AG09309 (cell line): ENCODE data around the gene KATNB1.
"Not testable (repeated sequence)": the region's sequence is repeated elsewhere in the genome, so short reads cannot be mapped to it uniquely, and the experiment has no call there.

ENCODE experiments used
- DNase-seq: peaks from one replicate; pipeline ENCODE4 v3.0.0-alpha.2; 2010; ENCODE audit warnings: low read depth
- H3K4me3 ChIP-seq: 2 replicates; pipeline ENCODE4 v1.5.1; 2011; ENCODE audit warnings: mild to moderate bottlenecking, low read depth, low read length, moderate library complexity; ENCODE audit not compliant: control insufficient read depth
- TF ChIP-seq, protein P1 (sequence below): IDR thresholded peaks from 2 replicates; pipeline ENCODE4 v1.5.1; 2011; ENCODE audit warnings: mild to moderate bottlenecking, low read depth, low read length, inconsistent platforms; ENCODE audit not compliant: insufficient read depth, control insufficient read depth; ENCODE audit errors: missing control alignments

The KATNB1 gene

DNA sequence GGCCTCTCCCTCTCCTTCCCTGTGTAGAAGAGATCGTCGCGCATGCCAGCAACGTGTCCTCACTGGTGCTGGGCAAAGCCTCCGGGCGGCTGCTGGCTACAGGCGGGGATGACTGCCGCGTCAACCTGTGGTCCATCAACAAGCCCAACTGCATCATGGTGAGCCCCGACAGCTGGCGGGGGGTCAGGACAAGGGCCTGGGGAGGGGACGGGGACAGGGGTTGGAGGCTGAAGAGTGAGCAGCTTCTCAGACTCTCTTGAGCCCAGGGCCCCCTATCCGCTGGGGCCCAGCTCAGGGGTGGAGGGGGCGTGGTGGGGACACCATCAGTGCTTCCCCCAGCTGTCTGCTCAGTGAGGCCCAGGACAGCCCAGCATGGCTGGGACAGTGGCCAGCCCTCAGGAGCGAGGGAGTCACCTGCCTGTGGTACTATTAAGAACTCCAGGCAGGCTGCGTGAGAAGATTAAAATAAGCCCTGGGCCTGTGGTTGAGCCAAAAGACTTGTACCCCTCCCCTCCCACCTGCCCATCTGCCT is 6.2 kb downstream of the KATNB1 start:
- TF ChIP-seq, protein P1, sequence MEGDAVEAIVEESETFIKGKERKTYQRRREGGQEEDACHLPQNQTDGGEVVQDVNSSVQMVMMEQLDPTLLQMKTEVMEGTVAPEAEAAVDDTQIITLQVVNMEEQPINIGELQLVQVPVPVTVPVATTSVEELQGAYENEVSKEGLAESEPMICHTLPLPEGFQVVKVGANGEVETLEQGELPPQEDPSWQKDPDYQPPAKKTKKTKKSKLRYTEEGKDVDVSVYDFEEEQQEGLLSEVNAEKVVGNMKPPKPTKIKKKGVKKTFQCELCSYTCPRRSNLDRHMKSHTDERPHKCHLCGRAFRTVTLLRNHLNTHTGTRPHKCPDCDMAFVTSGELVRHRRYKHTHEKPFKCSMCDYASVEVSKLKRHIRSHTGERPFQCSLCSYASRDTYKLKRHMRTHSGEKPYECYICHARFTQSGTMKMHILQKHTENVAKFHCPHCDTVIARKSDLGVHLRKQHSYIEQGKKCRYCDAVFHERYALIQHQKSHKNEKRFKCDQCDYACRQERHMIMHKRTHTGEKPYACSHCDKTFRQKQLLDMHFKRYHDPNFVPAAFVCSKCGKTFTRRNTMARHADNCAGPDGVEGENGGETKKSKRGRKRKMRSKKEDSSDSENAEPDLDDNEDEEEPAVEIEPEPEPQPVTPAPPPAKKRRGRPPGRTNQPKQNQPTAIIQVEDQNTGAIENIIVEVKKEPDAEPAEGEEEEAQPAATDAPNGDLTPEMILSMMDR, result no peak
- DNase-seq, result no peak
- H3K4me3 ChIP-seq, result no peak overlapping the region

DNA sequence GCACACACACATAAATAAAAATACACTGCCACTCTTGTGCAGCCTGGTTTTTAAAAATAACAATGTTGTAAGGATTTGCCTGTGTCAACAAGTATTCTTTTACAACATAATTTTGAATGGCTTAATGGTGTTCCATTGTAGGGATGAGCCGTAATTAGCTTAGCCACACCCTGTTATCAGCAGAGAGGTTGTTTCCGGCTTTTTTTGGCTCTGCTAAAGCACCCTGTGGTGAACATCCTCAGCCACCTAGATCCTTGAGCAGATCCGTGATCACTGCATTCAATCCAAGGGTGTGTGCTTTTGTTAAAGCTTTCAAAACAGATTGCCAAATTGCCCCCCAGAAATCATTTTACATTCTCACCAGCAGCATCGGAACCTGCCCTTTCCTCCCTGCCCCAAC is 7.0 kb downstream of the KATNB1 start:
- no peak for DNase-seq
- no peak overlapping the region for H3K4me3 ChIP-seq
- TF ChIP-seq, protein P1, result no peak

DNA sequence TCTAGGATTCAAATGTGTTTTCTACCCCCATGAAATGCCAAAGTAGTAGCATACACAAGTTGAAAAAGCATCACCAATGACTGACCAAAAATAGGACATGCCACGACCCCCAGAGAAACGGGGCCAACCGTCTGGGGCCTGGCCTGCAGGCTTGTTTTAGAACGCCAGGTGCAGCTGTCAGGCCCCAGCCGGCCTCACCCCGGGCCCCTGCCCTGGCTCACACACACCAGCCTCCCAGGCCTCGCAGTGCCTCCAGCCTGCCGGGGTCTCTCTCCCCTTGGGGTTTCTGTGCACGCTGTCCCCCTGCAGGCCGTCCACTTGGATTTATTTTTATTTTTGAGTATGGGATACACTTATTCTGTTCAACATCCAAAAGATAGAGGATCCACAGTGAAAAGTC is 7.9 kb downstream of the KATNB1 start:
- no peak overlapping the region for H3K4me3 ChIP-seq
- TF ChIP-seq, protein P1, result no peak
- DNase-seq, result no peak

DNA sequence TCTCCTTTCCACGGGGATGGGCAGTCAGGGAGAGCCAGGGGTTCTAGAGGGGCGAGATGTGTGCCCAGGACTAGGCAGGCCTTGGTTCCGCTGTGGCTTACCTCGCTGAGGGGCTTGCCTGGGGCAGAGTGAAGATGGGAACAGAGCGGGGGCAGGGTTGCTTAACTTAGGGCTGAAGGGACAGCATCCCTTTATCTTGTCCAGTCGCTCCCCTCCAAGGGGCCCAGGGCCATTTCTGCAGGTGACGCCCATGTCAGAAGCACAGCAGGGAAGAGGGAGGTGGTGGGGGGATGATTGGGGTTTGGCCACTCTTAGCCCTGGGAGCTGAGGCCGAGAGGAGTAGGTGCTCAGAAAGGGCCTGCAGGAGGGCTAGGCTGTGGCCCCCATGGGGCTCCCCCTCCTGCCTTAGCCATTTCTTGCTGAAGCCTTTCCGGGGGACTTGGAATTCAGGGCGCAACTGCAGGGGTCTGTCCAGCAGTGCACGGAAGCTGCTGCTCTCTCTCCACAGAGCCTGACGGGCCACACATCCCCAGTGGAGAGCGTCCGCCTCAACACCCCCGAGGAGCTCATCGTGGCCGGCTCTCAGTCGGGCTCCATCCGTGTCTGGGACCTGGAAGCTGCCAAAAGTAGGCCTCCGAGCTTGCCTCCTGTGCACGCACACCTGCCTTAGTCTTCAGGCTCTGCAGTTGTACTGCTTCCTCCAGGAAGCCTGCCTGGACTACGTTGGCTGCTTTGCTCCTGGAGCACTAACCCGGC is 8.5 kb downstream of the KATNB1 start:
- H3K4me3 ChIP-seq, result no peak overlapping the region
- no peak for DNase-seq
- TF ChIP-seq, protein P1, result no peak

DNA sequence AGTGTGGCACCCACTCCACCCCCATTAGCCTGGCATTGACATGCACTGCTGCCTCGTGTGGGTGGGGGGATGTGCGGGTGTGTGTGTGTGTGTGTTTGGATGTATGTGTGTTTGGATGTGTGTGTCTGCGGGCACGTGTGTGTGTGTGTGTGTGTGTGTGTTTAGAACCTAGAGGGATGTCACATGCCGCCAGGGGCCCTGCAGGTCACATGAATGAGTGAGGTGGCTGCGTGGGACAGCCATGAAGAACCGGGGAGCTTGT is 9.0 kb downstream of the KATNB1 start:
- H3K4me3 ChIP-seq, result no peak overlapping the region
- no peak for DNase-seq
- TF ChIP-seq, protein P1, result no peak

DNA sequence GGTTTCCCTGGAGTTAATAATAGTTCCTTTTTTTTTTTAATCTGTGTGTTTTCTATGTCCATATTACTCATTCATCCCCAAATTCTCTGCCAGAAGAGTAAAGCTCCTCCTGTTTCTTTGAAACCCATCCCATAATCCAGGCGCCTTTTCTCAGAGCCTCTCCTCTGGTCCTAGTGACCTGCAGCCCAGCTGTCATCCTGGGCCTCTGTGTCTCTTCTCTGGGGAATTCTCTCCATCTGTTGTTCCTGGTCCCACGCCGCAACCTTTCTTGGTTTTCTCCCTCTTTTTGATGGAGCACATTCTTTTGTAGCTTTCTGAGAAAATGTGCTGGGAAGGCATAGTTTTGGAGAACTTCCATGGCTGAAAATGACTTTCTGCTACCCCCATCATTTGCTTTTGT is 10.2 kb downstream of the KATNB1 start:
- H3K4me3 ChIP-seq, result no peak overlapping the region
- TF ChIP-seq, protein P1, result no peak
- DNase-seq, result no peak

DNA sequence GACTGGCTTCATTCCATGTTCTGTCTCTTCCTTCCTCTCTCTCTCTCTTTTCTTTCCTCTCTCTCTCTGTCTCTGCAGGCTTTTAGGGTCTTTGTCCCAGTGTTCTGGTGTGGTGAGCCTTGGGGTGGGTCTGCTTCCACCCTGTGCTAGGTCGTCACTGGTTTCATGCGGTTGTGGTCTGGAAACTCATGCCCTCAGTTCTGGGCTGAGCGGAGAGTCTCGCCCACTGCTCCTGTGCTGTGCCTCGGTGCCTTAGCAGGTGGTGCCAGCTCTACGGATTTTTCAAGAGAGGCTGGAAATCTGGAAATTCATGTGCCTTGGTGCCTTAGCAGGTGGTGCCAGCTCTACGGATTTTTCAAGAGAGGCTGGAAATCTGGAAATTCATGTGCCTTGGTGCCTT is 10.7 kb downstream of the KATNB1 start:
- not testable (repeated sequence) for DNase-seq, H3K4me3 ChIP-seq
